K562 (cell line): ENCODE data around the gene OR10H5. TPM values are rescaled to one million over a fixed set of nuclear protein-coding genes. Genes with fewer than 3 reads are reported as not detected.

Experiments
- BRCA1 ChIP-seq, 2 experiments: fragments of 450-650 bp in 1 of 2; sonication (generic) in 1 of 2; formaldehyde crosslinking in 1 of 2; IDR thresholded peaks; 2 replicates each; pipeline versions ENCODE4 v1.5.0 to v1.6.1; 2017 to 2020; ENCODE audit warnings: mild to moderate bottlenecking in 1 of 2, missing genetic modification reagents in 1 of 2
- CBX5 ChIP-seq: IDR thresholded peaks from 2 replicates; pipeline ENCODE4 v1.6.1; 2014; ENCODE audit warnings: low read depth, borderline replicate concordance
- CC2D1A ChIP-seq: fragments of 450-650 bp; IDR thresholded peaks from 2 replicates; pipeline ENCODE4 v1.6.1; 2017; ENCODE audit warnings: mild to moderate bottlenecking
- HMG20A ChIP-seq: fragments of 450-650 bp; formaldehyde crosslinking; conservative IDR thresholded peaks from 2 replicates; pipeline ENCODE4 v1.4.0; 2020; ENCODE audit warnings: mild to moderate bottlenecking, mixed read lengths
- KDM4B ChIP-seq, 2 experiments: fragments of 450-650 bp in 1 of 2; sonication (generic) in 1 of 2; IDR thresholded peaks; 2 replicates each; pipeline ENCODE4 v1.6.1; 2016 to 2017; ENCODE audit warnings: borderline replicate concordance in 2 of 2, antibody characterized with exemption in 1 of 2, low read depth in 1 of 2, mild to moderate bottlenecking in 1 of 2
- LEF1 ChIP-seq: fragments of 450-650 bp; IDR thresholded peaks from 2 replicates; pipeline ENCODE4 v1.6.1; 2016; ENCODE audit warnings: mild to moderate bottlenecking
- NR4A1 ChIP-seq, 2 experiments: fragments of 250-450 bp in 1 of 2; fragments of 450-650 bp in 1 of 2; sonication (Bioruptor Pico) in 1 of 2; IDR thresholded peaks; 2 replicates each; pipeline versions ENCODE4 v1.4.0 to v1.6.1; 2016 to 2020; ENCODE audit warnings: mild to moderate bottlenecking in 2 of 2, missing compliant biosample characterization in 1 of 2, missing genetic modification characterization in 1 of 2, moderate library complexity in 1 of 2
- PHTF2 ChIP-seq: fragments of 250-450 bp; sonication (Bioruptor Pico); IDR thresholded peaks from 2 replicates; pipeline ENCODE4 v1.5.0; 2021; ENCODE audit warnings: mild to moderate bottlenecking
- SAP30 ChIP-seq: fragments of 200-600 bp; sonication (generic); IDR thresholded peaks from 2 replicates; pipeline ENCODE4 v1.6.1; 2012; ENCODE audit warnings: borderline replicate concordance, low read depth, mild to moderate bottlenecking, moderate library complexity, low read length, control low read depth, inconsistent platforms; ENCODE audit not compliant: insufficient read depth, poor library complexity, severe bottlenecking
- TRIM24 ChIP-seq, 2 experiments: fragments of 450-650 bp; IDR thresholded peaks; 2 replicates each; pipeline ENCODE4 v1.6.1; 2016
- ZNF263 ChIP-seq: sonication (generic); formaldehyde crosslinking; IDR thresholded peaks from 2 replicates; pipeline ENCODE4 v1.8.0; 2022; ENCODE audit warnings: mild to moderate bottlenecking, missing genetic modification reagents, borderline replicate concordance
- ZNF316 ChIP-seq: fragments of 450-650 bp; IDR thresholded peaks from 2 replicates; pipeline ENCODE4 v1.6.1; 2016
- polyA plus RNA-seq, 8 experiments: library from polyadenylated mRNA; depleted of rRNA in 4 of 8; stranded (reverse) in 5 of 8; unstranded in 3 of 8; fragments of >200 nt; fragmentation: Nextera tagmentation in 2 of 8; fragmentation: Illumina TruSeq in 1 of 8; extraction: Ambion mirVana in 2 of 8; extraction: Trizol in 1 of 8; gene quantifications; 2 replicates each; pipeline versions ENCODE4 v1.2.1 to v1.2.3, GENCODE V29; 2011 to 2014; ENCODE audit warnings: inconsistent platforms in 1 of 8, missing spikeins in 1 of 8
- total RNA-seq, 7 experiments: library from RNA; depleted of rRNA in 6 of 7; stranded (reverse); fragments of >200 nt in 6 of 7; fragmentation: Illumina TruSeq in 2 of 7; extraction: Trizol in 2 of 7; gene quantifications; 2 replicates each; pipeline versions ENCODE4 v1.2.1 to v1.2.3, GENCODE V29; 2011 to 2021; ENCODE audit warnings: low replicate concordance in 1 of 7
- TF ChIP-seq, protein P1 (sequence below): sonication (generic); formaldehyde crosslinking; IDR thresholded peaks from 2 replicates; pipeline ENCODE4 v1.8.1; 2023; ENCODE audit warnings: mild to moderate bottlenecking, missing genetic modification reagents
- TF ChIP-seq, protein P2 (sequence below): sonication (generic); formaldehyde crosslinking; IDR thresholded peaks from 2 replicates; pipeline ENCODE4 v1.8.0; 2023; ENCODE audit warnings: mild to moderate bottlenecking, missing genetic modification reagents
- TF ChIP-seq, protein P3 (sequence below): sonication (generic); formaldehyde crosslinking; IDR thresholded peaks from 2 replicates; pipeline ENCODE4 v1.9.0; 2022; ENCODE audit warnings: mild to moderate bottlenecking, missing genetic modification reagents
- TF ChIP-seq, protein P4 (sequence below): fragments of 250-450 bp; sonication (Bioruptor Pico); IDR thresholded peaks from 2 replicates; pipeline ENCODE4 v1.4.0; 2020; ENCODE audit warnings: mild to moderate bottlenecking, moderate library complexity
- TF ChIP-seq, protein P5 (sequence below): sonication (generic); formaldehyde crosslinking; IDR thresholded peaks from 2 replicates; pipeline ENCODE4 v1.8.0; 2022; ENCODE audit warnings: missing genetic modification reagents, mild to moderate bottlenecking, borderline replicate concordance

Gene OR10H5
- total and polyA plus RNA-seq, 9 of the 15 experiments (the other 6 are each of a cell fraction or from before 2014, with no cell fraction given): not detected

DNA sequence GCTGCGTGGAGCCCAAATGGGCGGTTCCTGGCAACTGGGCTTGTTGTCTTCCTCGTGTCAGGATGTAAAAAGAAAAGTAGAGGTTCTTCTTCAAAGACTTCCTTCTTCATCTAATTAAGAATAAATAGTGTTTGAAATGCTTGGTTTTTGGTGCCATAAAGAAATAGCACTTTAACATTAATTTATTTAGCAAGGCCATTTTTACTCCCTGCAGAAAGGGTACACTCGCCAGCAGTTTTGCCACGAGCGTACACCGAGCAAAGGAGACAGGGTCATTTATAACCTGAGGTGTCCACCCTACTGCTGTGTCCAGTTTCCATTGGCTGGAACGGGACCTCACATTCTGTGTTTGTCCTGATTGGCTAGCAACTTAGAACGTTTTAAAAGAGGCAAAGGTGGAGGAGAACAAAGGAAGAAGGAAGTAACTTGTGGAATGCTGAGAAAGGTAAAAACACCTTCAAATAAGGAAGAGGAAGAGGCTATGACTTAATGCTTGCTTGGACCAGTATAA lies 49.8 kb downstream of the OR10H5 start (continued):
- TF ChIP-seq KDM4B (IDR thresholded peaks at IDR 0.05; ENCODE audit: borderline replicate concordance in 2 of 2, low read depth in 1 of 2) (no peak), LEF1 (0 out of 2 replicates have a peak, but pooled peaks have one; percentile 14), ZNF263 (CRISPR knock-in tag) (no peak), NR4A1 (CRISPR knock-in tag; IDR thresholded peaks at IDR 0.05) (no peak), NR4A1 (tag; IDR thresholded peaks at IDR 0.05) (no peak), ZNF316 (0 out of 2 replicates have a peak, but pooled peaks have one; percentile 17), CBX5 (no peak), BRCA1 (IDR thresholded peaks at IDR 0.05) (no peak), BRCA1 (CRISPR knock-in tag; IDR thresholded peaks at IDR 0.05) (no peak), SAP30 (no peak), TRIM24 (IDR thresholded peaks at IDR 0.05) (no peak), CC2D1A (no peak), PHTF2 (CRISPR knock-in tag) (no peak), HMG20A (CRISPR knock-in tag) (no peak)
- TF ChIP-seq, protein P1, sequence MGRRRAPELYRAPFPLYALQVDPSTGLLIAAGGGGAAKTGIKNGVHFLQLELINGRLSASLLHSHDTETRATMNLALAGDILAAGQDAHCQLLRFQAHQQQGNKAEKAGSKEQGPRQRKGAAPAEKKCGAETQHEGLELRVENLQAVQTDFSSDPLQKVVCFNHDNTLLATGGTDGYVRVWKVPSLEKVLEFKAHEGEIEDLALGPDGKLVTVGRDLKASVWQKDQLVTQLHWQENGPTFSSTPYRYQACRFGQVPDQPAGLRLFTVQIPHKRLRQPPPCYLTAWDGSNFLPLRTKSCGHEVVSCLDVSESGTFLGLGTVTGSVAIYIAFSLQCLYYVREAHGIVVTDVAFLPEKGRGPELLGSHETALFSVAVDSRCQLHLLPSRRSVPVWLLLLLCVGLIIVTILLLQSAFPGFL (CRISPR knock-in tag): no peak
- TF ChIP-seq, protein P2, sequence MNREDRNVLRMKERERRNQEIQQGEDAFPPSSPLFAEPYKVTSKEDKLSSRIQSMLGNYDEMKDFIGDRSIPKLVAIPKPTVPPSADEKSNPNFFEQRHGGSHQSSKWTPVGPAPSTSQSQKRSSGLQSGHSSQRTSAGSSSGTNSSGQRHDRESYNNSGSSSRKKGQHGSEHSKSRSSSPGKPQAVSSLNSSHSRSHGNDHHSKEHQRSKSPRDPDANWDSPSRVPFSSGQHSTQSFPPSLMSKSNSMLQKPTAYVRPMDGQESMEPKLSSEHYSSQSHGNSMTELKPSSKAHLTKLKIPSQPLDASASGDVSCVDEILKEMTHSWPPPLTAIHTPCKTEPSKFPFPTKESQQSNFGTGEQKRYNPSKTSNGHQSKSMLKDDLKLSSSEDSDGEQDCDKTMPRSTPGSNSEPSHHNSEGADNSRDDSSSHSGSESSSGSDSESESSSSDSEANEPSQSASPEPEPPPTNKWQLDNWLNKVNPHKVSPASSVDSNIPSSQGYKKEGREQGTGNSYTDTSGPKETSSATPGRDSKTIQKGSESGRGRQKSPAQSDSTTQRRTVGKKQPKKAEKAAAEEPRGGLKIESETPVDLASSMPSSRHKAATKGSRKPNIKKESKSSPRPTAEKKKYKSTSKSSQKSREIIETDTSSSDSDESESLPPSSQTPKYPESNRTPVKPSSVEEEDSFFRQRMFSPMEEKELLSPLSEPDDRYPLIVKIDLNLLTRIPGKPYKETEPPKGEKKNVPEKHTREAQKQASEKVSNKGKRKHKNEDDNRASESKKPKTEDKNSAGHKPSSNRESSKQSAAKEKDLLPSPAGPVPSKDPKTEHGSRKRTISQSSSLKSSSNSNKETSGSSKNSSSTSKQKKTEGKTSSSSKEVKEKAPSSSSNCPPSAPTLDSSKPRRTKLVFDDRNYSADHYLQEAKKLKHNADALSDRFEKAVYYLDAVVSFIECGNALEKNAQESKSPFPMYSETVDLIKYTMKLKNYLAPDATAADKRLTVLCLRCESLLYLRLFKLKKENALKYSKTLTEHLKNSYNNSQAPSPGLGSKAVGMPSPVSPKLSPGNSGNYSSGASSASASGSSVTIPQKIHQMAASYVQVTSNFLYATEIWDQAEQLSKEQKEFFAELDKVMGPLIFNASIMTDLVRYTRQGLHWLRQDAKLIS (CRISPR knock-in tag): 0 out of 2 replicates have a peak, but pooled peaks have one; percentile 34
- TF ChIP-seq, protein P3, sequence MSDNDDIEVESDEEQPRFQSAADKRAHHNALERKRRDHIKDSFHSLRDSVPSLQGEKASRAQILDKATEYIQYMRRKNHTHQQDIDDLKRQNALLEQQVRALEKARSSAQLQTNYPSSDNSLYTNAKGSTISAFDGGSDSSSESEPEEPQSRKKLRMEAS (CRISPR knock-in tag): no peak; the same call in 1 of the 2 replicates
- TF ChIP-seq, protein P4, sequence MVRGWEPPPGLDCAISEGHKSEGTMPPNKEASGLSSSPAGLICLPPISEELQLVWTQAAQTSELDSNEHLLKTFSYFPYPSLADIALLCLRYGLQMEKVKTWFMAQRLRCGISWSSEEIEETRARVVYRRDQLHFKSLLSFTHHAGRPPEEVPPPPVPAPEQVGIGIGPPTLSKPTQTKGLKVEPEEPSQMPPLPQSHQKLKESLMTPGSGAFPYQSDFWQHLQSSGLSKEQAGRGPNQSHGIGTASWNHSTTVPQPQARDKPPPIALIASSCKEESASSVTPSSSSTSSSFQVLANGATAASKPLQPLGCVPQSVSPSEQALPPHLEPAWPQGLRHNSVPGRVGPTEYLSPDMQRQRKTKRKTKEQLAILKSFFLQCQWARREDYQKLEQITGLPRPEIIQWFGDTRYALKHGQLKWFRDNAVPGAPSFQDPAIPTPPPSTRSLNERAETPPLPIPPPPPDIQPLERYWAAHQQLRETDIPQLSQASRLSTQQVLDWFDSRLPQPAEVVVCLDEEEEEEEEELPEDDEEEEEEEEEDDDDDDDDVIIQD (CRISPR knock-in tag): no peak
- TF ChIP-seq, protein P5, sequence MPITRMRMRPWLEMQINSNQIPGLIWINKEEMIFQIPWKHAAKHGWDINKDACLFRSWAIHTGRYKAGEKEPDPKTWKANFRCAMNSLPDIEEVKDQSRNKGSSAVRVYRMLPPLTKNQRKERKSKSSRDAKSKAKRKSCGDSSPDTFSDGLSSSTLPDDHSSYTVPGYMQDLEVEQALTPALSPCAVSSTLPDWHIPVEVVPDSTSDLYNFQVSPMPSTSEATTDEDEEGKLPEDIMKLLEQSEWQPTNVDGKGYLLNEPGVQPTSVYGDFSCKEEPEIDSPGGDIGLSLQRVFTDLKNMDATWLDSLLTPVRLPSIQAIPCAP (CRISPR knock-in tag): no peak
